NK-92 (cell line): ENCODE results near the gene PTOV1.

ENCODE experiments used
- DNase-seq: peaks from one replicate; lab custom pipeline; 2025; ENCODE audit not compliant: unreplicated experiment; lab: John Stamatoyannopoulos, UW

Gene PTOV1

DNA sequence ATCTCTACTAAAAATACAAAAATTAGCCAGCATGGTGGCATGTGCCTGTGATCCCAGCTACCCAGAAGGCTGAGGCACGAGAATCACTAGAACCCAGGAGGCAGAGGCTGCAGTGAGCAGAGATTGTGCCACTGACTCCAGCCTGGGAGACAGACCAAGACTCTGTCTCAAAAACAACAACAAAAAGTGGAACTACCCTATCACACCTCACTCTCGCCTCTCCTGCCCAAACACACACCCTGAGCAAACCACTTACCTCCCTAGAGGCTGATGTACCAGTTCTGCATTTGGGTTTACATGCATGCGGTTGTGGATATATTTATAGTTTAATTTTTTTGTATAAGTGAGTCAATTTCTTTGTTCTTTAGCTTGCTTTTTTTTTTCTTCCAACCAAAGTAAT is 7.7 kb upstream of the PTOV1 start:
- DNase-seq = no peak

DNA sequence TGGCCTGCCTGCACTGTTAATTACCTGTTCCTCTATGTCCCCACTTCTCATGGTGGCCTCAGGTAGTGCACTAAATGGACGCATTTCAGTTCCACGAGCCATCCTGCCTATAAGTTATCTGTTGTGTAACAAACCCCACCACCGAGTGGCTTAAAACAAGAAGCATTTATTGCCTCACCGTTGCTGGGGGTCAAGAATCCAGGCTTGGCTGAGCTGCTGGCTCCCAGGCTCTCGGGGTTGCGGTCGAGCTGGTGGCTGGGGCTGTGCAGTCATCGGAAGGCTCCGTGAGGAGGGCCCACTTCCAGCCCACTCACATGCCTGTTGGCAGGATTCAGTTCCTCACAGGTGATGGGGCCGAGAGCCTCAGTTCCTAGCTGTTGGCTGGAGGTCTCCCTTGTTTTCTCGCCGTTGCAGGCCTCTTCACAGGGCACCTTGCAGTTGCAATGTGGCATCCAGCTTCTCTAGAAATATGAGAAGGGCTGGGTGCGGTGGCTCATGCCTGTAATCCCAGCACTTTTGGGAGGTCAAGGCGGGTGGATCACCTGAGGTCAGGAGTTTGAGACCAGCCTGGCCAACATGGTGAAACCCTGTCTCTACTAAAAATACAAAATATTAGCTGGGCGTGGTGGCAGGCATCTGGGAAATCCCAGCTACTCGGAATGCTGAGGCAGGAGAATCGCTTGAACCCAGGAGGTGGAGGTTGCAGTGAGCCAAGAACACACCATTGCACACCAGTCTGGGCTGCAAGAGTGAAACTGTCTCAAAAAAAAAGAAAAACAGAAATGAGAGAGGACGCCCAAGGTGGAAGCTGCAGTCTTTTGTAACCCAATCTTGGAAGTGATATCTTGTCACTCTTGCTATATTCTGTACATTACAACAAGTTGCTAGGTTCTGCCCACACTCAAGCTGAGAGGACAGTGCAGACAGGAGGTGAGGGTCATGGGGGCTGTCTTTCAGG is 6.5 kb upstream of the PTOV1 start:
- no peak for DNase-seq

DNA sequence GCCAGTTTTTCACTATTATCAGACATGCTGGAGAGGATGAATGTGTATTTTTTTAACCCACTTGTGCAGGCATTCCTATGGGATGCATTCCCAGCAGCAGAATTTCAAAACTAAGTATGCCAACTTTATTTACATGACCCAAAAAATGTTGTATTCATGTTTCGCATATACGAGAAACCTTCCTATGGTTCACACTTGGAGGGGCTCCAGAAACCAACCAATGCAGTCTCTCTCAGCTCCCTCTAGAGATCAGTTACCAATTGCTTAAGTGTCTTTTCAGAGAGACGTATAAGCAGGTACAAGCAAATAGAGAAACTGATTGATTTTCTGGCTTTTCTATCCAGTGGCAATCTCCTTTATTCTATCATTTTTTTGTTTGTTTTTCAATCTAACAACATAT is 5.5 kb upstream of the PTOV1 start:
- DNase-seq = no peak

DNA sequence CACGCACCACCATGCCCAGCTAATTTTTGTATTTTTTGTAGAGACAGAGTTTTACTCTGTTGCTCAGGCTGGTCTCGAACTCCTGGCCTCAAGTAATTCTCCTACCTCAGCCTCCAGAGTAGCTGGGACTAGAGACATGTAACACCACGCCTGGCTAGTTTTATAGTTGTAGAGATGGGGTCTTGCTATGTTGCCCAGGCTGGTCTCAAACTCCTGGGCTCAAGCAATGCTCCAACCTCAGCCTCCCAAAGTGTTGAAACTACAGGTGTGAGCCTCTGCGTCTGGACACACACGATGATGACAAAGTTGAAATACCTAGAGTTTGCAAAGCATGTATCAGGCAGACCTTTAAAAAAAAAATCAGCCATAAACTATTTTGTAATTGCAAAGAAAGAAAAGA is 4.6 kb upstream of the PTOV1 start:
- no peak for DNase-seq

DNA sequence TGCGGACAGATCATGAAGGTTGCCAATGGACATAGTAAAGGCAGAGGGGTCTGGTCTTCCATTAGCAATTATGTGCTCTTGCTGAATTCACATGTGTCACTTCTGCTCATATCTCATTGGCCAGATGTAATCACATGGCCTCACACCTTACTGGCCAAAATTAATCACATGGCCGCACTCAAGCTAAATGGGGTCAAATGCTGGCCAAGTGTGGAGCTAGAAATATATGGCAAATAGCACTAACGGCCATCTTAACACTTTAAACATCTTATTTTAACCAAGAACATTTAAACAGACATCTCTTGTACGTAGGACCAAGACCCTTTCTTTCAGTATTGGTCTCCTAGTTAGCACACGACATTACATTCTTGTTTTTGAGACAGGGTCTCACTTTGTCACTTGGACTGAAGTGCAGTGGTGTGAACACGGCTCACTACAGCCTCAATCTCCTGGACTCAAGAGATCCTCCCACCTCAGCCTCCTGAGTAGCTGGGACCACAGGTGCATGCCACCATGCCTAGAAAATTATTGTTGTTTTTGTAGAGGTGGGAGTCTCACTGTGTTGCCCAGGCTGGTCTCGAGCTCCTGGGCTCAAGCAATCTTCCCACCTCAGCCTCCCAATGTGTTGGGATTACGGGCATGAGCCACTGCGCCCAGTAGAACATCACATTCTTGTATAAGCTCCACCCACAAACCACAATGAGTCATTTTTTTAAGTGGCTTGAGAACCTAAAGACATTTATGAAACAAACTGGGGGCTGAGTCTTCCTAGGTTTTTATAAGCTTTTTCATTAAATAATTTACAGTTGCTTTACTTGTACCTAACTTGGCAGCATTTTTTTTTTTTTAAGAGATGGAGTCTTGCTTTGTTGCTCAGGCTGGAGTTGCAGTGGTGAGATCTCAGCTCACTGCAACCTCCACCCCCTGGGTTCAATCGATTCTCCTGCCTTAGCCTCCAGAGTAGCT is 2.9 kb upstream of the PTOV1 start:
- DNase-seq = no peak

DNA sequence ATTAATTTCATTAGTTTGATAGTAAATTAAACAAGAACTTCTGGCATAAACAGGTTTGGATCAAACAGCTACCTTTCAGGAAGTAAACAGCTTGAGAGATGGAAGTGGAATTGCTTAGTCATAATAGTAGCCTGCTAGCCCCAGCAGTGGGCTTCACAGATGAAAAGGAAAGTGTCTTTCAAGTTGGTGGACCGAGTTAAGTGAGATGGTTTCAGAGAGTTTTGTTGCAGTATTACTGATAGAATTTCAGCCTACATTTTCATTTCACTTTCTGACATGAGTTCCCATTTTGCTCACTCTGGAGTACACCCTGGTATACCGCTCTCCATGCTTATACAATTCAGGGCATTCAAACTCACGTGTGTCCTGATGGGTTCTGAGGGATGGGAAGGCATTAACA is 2.0 kb upstream of the PTOV1 start:
- DNase-seq = no peak

DNA sequence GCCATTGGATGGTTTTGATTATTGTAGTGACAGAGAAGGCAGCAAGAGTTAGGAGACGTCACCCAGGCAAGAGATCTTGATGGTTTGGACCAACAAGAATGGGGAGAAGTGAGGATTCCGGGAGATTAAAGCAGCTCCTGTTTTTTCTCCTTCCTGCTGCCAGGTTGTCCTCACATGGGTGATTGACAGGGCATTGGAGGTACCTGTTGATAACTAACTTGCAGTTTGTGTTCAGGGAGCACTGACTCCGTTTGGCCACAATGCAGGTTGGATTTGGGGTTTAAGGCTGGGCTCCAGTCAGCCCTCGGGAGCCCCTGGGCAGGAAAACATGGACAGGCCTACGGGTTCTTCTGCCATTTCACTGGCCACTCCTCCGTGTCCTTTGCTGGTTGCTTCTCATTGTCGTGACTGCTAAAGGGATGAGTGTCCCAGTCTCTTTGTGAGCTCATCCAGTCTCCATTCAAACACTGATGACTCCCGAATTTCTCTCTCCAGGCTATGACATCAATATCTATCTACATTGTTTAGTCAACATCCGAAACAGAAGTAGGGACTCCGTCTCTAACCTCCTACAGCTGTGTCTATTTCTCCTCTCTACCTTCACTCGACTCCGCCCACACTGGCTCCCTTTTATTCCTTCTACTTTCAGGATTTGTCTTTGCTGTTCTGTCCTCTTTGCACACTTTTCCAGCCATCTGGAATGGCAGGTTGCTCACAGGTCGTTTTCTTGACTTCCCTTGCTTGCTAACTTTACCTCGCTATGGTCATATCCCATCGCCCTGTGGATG is 1.3 kb upstream of the PTOV1 start:
- DNase-seq = no peak

GRCh38 chr19:49850221-49850486 is 805 bp upstream of the PTOV1 start:
- no peak for DNase-seq

DNA sequence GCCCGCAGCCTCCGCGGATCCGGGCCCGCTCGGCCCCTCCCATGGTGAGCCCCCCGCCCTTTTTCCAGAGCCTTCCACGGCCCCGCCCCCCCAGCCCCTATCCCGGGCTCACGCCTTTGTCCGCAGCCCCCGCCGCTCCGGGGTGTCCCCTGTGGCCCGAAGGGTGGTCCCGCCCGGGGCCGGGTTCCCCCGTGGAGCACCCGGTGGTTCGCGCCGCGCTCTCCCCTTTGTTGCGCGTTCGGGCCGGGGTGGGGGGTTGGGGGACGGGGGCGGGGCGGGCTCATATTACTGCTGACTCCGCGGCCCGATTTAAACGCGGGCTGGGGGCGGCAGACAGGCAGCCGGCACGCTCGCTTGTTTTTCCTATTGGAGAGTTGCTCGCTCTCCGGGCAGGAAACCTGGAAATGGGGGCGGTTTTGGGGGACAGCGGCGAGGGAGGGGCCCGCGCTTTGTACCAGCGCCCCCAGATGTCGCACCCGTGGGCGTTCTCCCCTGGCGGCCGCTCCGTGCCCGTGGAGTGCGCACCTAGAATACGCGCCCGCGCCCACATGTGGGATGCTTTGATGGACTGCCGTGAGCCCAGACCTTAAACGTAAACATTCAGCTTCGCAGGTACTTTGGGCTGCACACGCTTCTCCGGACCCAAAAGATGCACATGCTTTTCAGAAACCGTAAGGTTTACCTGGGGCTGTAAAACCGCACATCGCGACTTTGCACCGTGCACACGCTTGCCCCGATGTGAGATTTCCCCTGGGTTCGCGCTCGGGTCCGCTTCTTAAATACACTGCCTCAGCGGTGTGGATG is 699 bp downstream of the PTOV1 start:
- DNase-seq = no peak

DNA sequence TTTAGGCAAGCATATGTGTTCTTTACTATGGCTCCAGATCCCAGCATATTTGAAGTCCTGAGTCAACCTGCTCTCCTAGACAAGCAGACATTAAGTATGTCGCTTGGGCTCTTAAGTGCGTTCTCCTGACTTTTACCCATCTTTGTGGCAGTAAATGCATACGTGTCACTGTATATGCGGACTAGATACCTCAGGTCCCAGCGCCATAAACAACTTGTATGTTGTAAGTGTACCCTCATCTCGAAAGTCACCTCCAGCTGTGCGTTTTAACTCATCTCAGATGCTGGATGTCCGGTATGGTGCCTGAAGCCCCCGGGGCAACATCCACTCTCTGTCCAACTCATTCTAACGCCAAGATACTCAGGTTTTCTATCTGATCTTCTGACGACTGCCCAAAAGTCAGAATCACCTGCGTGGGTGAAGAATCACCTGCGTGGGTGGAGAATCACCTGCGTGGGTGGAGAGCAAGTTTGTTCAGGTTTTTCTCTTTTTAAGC is 1.7 kb downstream of the PTOV1 start:
- DNase-seq = no peak

GRCh38 chr19:49853852-49854377 is 3.0 kb downstream of the PTOV1 start:
- no peak for DNase-seq

DNA sequence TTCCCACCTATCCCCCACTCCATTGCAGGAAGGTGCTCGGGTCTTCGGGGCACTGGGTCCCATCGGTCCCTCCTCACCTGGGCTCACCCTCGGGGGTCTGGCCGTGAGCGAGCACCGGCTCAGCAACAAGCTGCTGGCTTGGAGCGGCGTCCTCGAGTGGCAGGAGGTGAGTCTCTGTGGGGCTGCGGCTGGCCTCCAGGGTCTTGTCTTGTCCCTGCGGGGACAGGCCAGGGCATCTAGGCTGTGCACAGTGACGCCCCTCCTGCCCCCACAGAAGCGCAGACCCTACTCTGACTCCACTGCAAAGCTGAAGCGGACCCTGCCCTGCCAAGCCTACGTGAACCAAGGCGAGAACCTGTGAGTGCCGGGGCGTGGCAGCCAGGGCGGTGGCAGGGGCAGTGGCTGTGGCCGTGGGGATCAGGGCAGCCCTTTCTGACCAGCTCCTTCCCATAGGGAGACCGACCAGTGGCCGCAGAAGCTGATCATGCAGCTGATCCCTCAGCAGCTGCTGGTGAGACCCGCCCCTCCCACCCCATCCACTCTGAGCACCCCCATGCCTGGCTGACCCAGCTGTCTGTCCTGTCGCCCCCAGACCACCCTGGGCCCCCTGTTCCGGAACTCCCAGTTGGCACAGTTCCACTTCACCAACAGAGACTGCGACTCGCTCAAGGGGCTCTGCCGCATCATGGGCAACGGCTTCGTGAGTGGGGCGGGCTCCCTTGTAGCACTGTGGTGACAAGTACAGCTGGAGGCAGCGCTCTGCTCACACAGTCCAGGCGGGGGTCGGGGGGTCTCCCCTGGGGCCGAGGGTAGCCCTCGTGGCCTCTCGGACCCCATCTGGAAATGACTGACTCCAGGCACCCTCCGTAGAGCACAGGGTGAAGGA is 3.7 kb downstream of the PTOV1 start:
- no peak for DNase-seq

- DNase-seq = no peak
Observed at GRCh38 chr19:49855277-49855675, 4.3 kb downstream of the PTOV1 start.

- DNase-seq = no peak
Observed at GRCh38 chr19:49855676-49856573, 5.0 kb downstream of the PTOV1 start.

- DNase-seq = no peak
Observed at GRCh38 chr19:49856574-49857021, 5.6 kb downstream of the PTOV1 start.

DNA sequence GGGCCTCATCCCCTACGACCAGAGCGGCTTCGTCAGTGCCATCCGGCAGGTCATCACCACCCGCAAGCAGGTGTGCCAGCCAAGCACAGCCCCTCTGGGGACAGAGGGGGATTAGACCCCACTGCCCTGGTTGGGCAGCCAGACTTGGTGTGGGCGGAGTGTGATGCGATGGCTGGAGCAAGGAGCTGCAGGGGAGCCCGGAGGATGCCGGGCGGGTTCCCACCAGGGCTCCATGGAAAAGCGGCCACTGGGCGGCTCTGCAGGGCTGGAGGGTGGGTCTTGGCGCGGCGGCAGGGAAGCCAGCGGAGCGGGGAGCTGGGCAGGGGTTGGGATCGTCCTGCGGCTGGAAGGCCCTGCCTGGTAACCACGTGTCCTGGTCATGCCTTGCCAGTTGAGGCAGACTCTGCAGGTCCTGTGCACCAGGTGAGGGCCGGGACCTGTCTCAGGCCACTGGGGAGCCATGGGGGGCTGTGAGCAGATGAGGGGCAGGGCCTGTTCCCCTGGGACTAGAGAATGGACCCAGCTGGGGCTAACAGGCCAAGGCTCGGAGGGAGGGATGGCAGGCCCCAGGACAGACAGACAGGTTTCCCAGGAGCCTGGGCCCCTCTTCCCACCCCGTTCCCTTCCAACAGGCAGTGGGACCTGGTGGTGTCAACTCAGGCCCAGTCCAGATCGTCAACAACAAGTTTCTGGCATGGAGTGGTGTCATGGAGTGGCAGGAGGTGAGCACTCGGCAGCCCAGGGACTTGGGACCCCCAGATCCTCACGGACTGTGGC is 6.3 kb downstream of the PTOV1 start:
- DNase-seq = no peak

- no peak for DNase-seq
Observed at GRCh38 chr19:49857838-49858087, 6.8 kb downstream of the PTOV1 start.
